Daoy (cell line): Measurements from ENCODE around the gene HDAC7. TPM values are rescaled to one million over a fixed set of nuclear protein-coding genes. Genes with fewer than 3 reads are reported as not detected.
"Not testable (repeated sequence)": the region's sequence is repeated elsewhere in the genome, so short reads cannot be mapped to it uniquely, and the experiment has no call there.

Experiments
- DNase-seq: peaks from one replicate; pipeline ENCODE4 v3.0.0-alpha.2; 2015; ENCODE audit warnings: low read depth
- total RNA-seq: library from RNA; depleted of rRNA; stranded (reverse); fragments of >200 nt; shearing (Covaris generic); gene quantifications from 2 replicates; pipeline ENCODE4 v1.2.3, GENCODE V29; 2014

HDAC7 gene
- total RNA-seq, 1 experiment from 2014 or later = 20.6 TPM

- no peak for DNase-seq
Observed at GRCh38 chr12:47829584-47829983, 9.9 kb upstream of the HDAC7 start.

DNA sequence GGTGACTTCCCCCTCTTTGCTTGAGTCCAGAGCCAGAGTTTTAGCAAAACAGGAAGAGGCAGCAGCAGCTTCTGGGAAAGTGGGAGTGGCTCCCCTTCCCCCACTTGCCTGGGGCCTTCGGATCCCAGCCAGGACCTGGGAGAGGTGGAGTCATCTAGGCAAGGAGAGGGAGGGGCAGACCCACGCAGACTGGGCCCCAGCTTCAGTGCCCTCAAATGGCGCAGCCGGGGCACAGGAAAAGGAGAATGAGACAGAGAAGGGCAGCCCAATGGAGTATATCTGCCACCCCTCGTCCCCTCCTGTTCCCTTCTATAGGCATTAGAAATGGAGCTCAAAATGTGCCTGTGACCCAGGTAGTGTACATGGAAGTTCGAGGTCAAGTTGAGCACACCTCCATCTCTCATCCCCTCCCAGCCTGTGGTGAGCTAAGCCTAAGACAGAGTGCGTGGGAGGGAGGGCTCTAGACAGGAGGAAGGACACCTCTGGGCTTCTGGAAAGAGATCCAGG, 9.3 kb upstream of the HDAC7 start:
- peak; percentile 92 for DNase-seq

GRCh38 chr12:47828008-47828975, 8.6 kb upstream of the HDAC7 start:
- DNase-seq = no peak

DNA sequence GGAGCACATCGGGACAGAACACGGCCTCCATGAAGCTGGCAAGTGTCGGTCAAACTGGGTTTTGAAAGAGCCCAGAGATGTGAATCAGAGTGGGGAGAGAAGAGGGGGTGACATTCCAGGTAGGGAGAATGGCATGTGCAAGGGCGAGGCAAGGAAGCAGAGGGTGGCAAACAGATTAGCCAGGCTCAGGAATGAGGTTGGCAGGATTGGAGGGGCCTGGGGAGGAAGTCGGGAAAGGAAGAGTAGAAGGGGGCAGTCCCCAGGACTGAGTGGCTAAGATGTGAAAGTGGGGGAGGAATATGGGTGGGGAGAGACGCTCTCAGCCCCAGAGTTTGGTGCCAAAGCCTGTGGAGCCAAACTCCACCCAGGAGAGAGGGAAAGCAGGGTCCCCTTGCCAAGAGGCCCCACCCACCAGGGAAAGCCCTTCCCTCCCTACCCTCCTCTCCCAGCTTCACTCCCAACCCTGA, 5.5 kb upstream of the HDAC7 start:
- no peak for DNase-seq

DNA sequence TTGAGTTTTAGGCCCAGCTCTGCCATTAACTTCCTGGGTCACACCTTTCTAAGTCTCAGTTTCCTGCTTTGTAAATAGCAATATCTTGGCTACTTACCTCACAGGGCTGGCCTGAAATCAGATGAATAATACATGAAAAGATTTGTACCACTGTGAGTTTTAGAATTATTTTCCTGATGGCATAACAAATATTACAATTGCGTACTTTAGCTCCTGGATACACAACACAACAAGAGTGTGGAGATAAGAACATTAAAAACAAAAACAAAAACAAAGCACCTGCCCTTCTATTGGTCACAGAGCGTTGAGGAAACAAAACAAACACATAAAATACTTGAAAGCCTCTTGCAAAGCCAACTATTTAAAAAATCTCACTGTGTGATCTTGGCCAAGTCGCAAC, 4.9 kb upstream of the HDAC7 start:
- DNase-seq = no peak

DNA sequence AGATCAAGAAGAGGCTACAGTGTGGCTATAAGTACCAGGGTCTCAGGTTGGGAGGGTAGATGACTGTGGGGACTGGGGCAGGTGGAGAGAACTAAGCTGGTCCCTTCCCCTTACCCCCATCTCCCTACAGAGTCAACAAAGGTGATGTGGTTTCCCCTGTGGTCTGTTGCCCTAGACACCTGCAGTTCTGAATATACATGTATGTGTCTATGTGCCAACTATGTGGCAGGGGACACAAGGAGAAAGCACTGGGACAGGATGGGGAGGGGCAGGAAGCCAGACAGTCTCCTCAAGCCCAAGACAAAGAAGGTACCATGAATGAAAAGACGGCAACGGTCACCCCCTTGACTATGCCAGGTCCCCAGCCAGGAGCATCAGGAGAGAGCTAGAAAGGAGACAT, 4.5 kb upstream of the HDAC7 start:
- no peak for DNase-seq

DNA sequence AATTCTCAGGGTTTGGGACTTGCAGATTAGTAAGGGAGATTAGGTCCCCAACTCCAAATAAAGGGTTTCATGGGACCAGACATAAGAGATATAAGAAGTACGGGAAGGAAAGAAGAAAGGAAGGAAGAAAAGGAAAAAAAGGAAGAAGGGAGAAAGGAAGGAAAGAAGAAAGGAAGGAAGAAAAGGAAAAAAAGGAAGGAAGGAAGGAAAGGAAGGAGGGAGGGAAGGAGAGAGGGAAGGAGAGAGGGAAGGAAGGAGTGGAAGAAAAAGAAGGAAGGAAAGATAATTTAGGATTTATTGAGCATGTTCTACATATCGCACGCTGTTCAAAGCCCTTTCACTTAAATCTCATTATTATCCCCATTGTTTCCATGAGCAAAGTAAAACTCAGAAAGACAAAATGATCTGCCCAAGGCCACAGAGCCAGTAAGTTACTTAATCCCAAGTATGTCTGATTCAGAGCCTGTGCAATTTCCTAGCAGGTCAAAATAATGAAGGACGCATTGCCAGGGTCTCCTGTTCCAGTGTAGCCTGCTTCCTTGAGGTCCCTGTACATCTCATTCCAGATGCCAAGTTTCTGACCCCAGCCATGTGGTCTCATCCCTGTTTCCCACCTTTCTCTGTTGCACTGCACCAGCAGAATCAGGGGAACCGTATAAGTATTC, 3.9 kb upstream of the HDAC7 start:
- no peak for DNase-seq

GRCh38 chr12:47822863-47823262, 3.2 kb upstream of the HDAC7 start:
- no peak for DNase-seq

DNA sequence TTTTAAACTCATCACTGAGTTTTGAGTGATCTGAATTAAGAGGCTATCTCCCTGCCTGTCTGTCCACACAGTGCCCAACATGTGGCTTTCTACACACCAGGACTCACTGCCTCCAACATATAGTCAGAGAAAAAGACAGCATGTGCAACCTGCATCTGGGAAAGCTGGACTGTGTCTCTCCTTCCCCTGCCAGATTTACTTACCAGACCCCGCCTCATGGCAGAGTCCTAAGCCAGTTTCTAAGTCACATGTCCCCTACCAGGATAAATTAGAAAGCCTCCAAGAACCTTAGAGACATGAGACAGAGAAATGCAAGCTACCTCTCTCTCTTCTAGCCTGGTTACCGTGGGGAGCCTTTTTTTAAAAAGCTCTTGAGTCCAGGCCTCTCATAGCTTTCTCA, 2.7 kb upstream of the HDAC7 start:
- DNase-seq = no peak

- DNase-seq = peak; percentile 59
Observed at GRCh38 chr12:47821346-47821706, 1.6 kb upstream of the HDAC7 start.

DNA sequence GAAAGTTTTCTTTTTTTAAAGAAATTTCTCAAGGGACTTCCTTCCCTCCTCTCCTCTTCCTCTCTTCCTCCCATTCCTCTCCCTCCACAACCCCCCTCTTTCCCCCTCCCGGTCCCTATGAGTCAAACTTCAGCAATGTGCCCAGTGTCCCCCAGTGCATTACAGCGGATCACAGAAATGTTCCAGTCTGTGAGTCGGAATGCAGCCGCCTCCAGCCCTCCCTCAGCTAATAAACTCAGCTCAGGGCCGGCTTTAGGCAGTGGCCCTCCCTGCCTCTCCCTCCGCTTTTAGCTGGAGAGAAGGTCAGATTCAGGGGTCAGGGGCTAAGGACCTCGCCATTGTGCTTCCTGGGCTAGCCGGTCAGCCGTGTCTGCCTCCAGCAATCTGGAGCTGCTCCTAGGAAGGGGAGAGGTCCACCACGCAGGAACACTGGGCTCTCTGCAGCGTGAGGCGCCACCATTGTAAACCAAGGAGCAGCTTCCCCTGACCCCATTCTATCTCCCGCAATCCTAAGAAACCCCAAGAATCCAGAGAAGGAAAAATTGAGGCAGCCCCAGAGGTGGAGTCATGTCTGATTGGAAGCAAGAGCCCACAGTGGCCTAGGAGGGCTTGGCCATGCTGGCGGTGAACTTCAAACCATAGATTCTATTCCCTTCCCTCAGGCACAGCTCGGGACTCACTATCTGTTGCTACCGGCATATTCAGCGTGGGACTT, 1.1 kb upstream of the HDAC7 start:
- peak; percentile 97 for DNase-seq

- DNase-seq = peak; percentile 49
Observed at GRCh38 chr12:47819138-47819895, 386 bp downstream of the HDAC7 start.

- DNase-seq = no peak
Observed at GRCh38 chr12:47818467-47819137, 1.1 kb downstream of the HDAC7 start.

DNA sequence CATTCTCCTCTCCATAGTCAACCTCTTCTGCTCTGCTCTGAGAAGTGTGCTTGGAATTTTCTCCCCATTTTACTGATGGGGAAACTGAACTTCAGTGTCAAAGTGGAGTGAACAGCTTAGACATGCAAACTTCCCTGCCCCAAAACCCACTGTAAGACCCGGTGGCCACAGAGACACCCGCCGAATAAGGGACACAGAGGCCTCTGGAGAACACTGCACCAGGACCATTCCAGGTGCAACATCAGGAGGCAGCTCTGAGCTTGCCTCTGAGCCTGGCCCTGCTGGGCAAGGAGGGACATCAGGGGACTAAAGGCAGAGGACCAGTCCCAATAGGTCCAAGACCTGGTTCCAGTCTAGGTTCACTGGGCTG, 1.7 kb downstream of the HDAC7 start:
- no peak for DNase-seq

DNA sequence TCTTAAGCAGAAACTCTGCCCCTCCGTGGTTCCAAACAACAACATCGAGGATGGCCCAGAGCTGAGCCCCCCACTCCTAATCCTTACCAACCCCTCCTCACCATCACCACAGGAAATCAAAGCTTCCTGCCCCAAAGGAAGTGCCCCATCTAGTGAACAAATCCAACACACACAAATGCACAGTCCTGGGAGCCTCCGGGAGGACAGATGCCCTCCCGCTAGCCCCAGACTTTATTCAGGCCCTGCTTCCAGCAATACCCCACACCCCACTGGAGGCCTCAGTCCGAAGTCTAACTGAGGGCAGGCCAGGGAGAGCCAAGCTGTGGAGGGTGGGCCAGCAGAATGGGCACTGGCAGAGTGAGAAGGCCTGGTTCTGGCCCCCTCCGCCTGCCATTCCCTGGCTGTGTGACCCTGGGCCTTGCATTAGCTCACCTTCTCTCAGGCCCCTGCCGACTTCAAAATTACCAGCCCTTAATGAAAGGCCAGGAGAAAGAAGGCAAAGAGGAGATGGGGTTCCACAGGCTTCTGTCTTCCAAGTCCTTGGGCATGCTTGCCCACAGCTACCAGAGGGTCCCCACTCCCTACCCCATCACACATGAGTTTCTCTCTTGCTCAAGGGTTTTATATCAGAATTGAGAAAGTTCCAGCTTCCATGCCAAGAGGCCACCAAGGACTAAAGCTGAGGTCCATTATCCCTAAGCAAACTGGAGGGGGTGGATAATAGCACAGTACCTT, 2.3 kb downstream of the HDAC7 start:
- DNase-seq = no peak

GRCh38 chr12:47816403-47817271, 3.1 kb downstream of the HDAC7 start:
- no peak for DNase-seq

DNA sequence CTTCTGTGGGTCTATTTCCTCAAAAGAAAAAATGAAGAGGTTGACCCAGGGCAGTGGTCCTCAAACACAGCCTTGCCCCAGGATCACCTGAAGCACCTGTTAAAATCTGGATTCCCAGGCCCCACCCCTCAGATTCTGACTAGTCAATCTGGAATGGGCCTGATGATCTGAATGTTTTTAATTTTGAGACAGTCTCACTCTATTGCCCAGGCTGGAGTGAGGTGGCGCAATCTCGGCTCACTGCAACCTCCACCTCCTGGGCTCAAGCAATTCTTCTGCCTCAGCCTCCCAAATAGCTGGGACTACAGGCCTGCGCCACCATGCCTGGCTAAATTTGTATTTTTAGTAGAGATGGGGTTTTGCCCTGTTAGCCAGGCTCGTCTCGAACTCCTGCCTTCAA, 4.3 kb downstream of the HDAC7 start:
- DNase-seq = not testable (repeated sequence)

- no peak for DNase-seq
Observed at GRCh38 chr12:47814539-47815170, 5.0 kb downstream of the HDAC7 start.
